ENCODE results near the gene HLA-G. TPM values are rescaled to one million over a fixed set of nuclear protein-coding genes. Genes with fewer than 3 reads are reported as not detected.
"Not testable (repeated sequence)": the region's sequence is repeated elsewhere in the genome, so short reads cannot be mapped to it uniquely, and the experiment has no call there.

Gene HLA-G
- polyA plus RNA-seq, 10 donors = 1.4 to 7.8 (median 5.4) TPM

- no peak for DNase-seq
Observed at GRCh38 chr6:29870104-29870503, 42.5 kb downstream of the HLA-G start.

- DNase-seq = no peak
Observed at GRCh38 chr6:29872791-29873190, 45.2 kb downstream of the HLA-G start.

- no peak for DNase-seq
Observed at GRCh38 chr6:29875257-29875656, 47.6 kb downstream of the HLA-G start.

GRCh38 chr6:29875734-29876133 is 48.1 kb downstream of the HLA-G start:
- not testable (repeated sequence) for DNase-seq

Other genes with a start within 250 kb of the HLA-G start
- gene OR2H2, start 242.7 kb upstream of the HLA-G start, polyA plus RNA-seq (ENCODE audit: insufficient read length in 10 of 10) = under 1 TPM in 8 of 10 donors, not detected in 2; 0.07 to 0.32 (median 0.21) TPM
- 10 to 100 TPM; 22.9 to 64.3 (median 33.5) TPM for gene GABBR1, start 194.6 kb upstream of the HLA-G start, polyA plus RNA-seq (ENCODE audit: insufficient read length in 10 of 10)
- gene MOG, start 170.7 kb upstream of the HLA-G start, polyA plus RNA-seq (ENCODE audit: insufficient read length in 10 of 10) = not detected
- under 1 TPM in 3 of 10 donors, not detected in 7; 0.09 to 0.57 (median 0.19) TPM for gene ZFP57, start 146.7 kb upstream of the HLA-G start, polyA plus RNA-seq (ENCODE audit: insufficient read length in 10 of 10)
- gene HLA-F, start 104.4 kb upstream of the HLA-G start, polyA plus RNA-seq (ENCODE audit: insufficient read length in 10 of 10) = 10 to 100 TPM in 2 of 10 donors, 1 to 10 TPM in 8; 5.0 to 25.3 (median 6.8) TPM
- 100 to 1,000 TPM in 7 of 10 donors, 10 to 100 TPM in 3; 60.0 to 190 (median 107) TPM for gene HLA-A, start 114.7 kb downstream of the HLA-G start, polyA plus RNA-seq (ENCODE audit: insufficient read length in 10 of 10)
- gene POLR1H, start 233.4 kb downstream of the HLA-G start, polyA plus RNA-seq (ENCODE audit: insufficient read length in 10 of 10) = 10 to 100 TPM; 18.9 to 33.5 (median 23.3) TPM
- 10 to 100 TPM; 27.5 to 40.1 (median 33.5) TPM for gene PPP1R11, start 239.4 kb downstream of the HLA-G start, polyA plus RNA-seq (ENCODE audit: insufficient read length in 10 of 10)
- gene RNF39, start 247.9 kb downstream of the HLA-G start, polyA plus RNA-seq (ENCODE audit: insufficient read length in 10 of 10) = 1 to 10 TPM in 2 of 10 donors, under 1 TPM in 8; 0.43 to 1.4 (median 0.58) TPM

Data from muscle of back (tissue), 11 donors.